ENCODE results near the gene CREB5.

GRCh38 chr7:28609608-28610007 is 197.3 kb downstream of the CREB5 start:
- TF ChIP-seq CTCF (IDR thresholded peaks at IDR 0.05; ENCODE audit: extremely low read depth in 1 of 2, insufficient read depth in 1 of 2, low read depth in 1 of 2, low read length in 2 of 2): no peak
- no peak for TF ChIP-seq POLR2A (IDR thresholded peaks at IDR 0.05; ENCODE audit: low read depth, low read length)
- TF ChIP-seq MYC (IDR thresholded peaks at IDR 0.05; ENCODE audit: low read depth, low read length): no peak

Measured in endothelial cell of umbilical vein (primary cell).